Psoas muscle (tissue), 8 donors: ENCODE measurements around the gene SPRR4. TPM values are rescaled to one million over a fixed set of nuclear protein-coding genes. Genes with fewer than 3 reads are reported as not detected.

ENCODE experiments used
- ATAC-seq, 4 donors: fragments of 200-7000 bp; cut with Tn5 transposase; one replicate each; pipeline ENCODE4 v1.9.1; 2020; ENCODE audit warnings: moderate library complexity in 3 of 4, mild to moderate bottlenecking in 2 of 4
- DNase-seq, 2 donors: peaks; one replicate each; pipeline ENCODE4 v3.0.0-alpha.2; 2020
- H3K27ac ChIP-seq: fragments of 200-600 bp; one replicate; pipeline ENCODE4 v1.8.0; 2022
- H3K27me3 ChIP-seq, 3 donors: fragments of 200-600 bp in 1 of 3; one replicate each; pipeline versions ENCODE4 v1.6.1 to v1.8.0; 2013 to 2022; ENCODE audit warnings: low read length in 2 of 3, mild to moderate bottlenecking in 2 of 3, moderate library complexity in 1 of 3; ENCODE audit not compliant: insufficient read depth in 3 of 3
- H3K36me3 ChIP-seq, 2 donors: fragments of 200-600 bp in 1 of 2; one replicate each; pipeline versions ENCODE4 v1.6.1 to v1.8.0; 2013 to 2022; ENCODE audit warnings: low read depth in 1 of 2, mild to moderate bottlenecking in 1 of 2, moderate library complexity in 1 of 2; ENCODE audit not compliant: insufficient read depth in 1 of 2
- H3K4me1 ChIP-seq: fragments of 200-600 bp; one replicate; pipeline ENCODE4 v1.8.0; 2022
- H3K4me3 ChIP-seq: fragments of 200-600 bp; one replicate; pipeline ENCODE4 v1.8.0; 2022; ENCODE audit warnings: mild to moderate bottlenecking
- H3K9me3 ChIP-seq: fragments of 200-600 bp; one replicate; pipeline ENCODE4 v1.8.0; 2022
- CTCF ChIP-seq: fragments of 200-600 bp; IDR thresholded peaks from one replicate; pipeline ENCODE4 v1.8.0; 2022; ENCODE audit warnings: antibody characterized with exemption
- WGBS, 3 donors: extraction: QIAGEN DNeasy Blood & Tissue Kit; methylation state at CpG; one replicate each; pipeline versions ENCODE4 v1.1.6 to v1.1.7; 2013; 5-methylcytosine and 5-hydroxymethylcytosine counted together
- intact Hi-C, 2 donors: fragments of 100-400 bp; cut with DNase I; formaldehyde crosslinking; loops; one replicate each; pipeline versions ENCODE4 v1.11.0 to v1.14.2; 2022
- polyA plus RNA-seq, 3 donors: library from polyadenylated mRNA; stranded (reverse); fragments of 200-250 nt; gene quantifications; one replicate each; pipeline ENCODE4 v1.2.3, GENCODE V29; 2013
- total RNA-seq, 4 donors: library from RNA; stranded (reverse); fragmentation: NEBNext Ultra II Directional in 2 of 4; extraction: Animal tissue kit (Norgen Biotek cat#: 25700) in 2 of 4; gene quantifications; one replicate each; pipeline versions ENCODE4 v1.2.1 to v1.2.4, GENCODE V29; 2021 to 2023
- donor health status: healthy with polysubstance abuse.
- donor health status: DM: no; HTN: no; CAD: no; lungs with moderate emphysema.
- donor health status: Bipolar disorder and iron deficiency.
- donor health status: healthy.
- donor health status: DM: yes; HTN: yes; CAD: no.
- donor health status: DM: no; HTN: no; CAD: no.
- donor health status: DM: no; HTN: no; CAD: no.
- donor health status: DM: yes; HTN: yes; CAD: no.

SPRR4 gene
- total and polyA plus RNA-seq, 7 donors = not detected

- Histone ChIP-seq H3K4me1 (no peaks in the 10 kb centered on the region), H3K4me3 (no peak within 1 kb of the TSS), H3K36me3 (no peaks in the 10 kb centered on the region), H3K9me3 (no peaks in the 10 kb centered on the region), H3K27ac (no peak within 1 kb of the TSS), H3K27me3 (no peaks in the 10 kb centered on the region)
- intact Hi-C loops = no loop called here
- ATAC-seq (no peak), DNase-seq (no peak)
- no peak for TF ChIP-seq CTCF
- WGBS, 3 donors = 71 to 75% (median 75%) methylated on average over 4 of the region's 4 CpGs
Observed at GRCh38 chr1:152946651-152947256, 23.7 kb upstream of the SPRR4 start, which contains the start of gene SPRR5. Gene SPRR5, plus strand, starts transcription at chr1:152947206. Its CDS starts 1,349 bp downstream, at chr1:152948555.

GRCh38 chr1:152951711-152952110 lies 18.7 kb upstream of the SPRR4 start:
- ATAC-seq = no peak
- no peak for TF ChIP-seq CTCF
- H3K4me1 ChIP-seq = no peaks in the 10 kb centered on the region
- DNase-seq = no peak
- peaks cover 0 to 1% (median 0%) of the 10 kb centered on the region in 3 donors for H3K27me3 ChIP-seq
- no peaks in the 10 kb centered on the region for H3K36me3 ChIP-seq
- no peaks in the 10 kb centered on the region for H3K9me3 ChIP-seq
- WGBS, 3 donors = 75 to 81% (median 81%) methylated on average over 5 of the region's 5 CpGs
- no peak overlapping the region for H3K4me3 ChIP-seq
- no peak overlapping the region for H3K27ac ChIP-seq
- intact Hi-C loops = no loop called here

- Histone ChIP-seq H3K4me1 (no peaks in the 10 kb centered on the region), H3K4me3 (no peak overlapping the region), H3K27me3 (peaks cover 0 to 1% (median 0%) of the 10 kb centered on the region in 3 donors), H3K36me3 (no peaks in the 10 kb centered on the region), H3K9me3 (no peaks in the 10 kb centered on the region), H3K27ac (no peak overlapping the region)
- intact Hi-C loops = no loop called here
- ATAC-seq = no peak
- WGBS, 3 donors = 68 to 72% (median 72%) methylated on average over 7 of the region's 7 CpGs
- TF ChIP-seq CTCF = no peak
- DNase-seq = no peak
Observed at GRCh38 chr1:152953761-152954160, 16.7 kb upstream of the SPRR4 start.

GRCh38 chr1:152954436-152954835 lies 16.0 kb upstream of the SPRR4 start:
- TF ChIP-seq CTCF = no peak
- H3K27ac ChIP-seq = no peak overlapping the region
- H3K9me3 ChIP-seq = no peaks in the 10 kb centered on the region
- ATAC-seq = no peak
- H3K4me1 ChIP-seq = no peaks in the 10 kb centered on the region
- peaks cover 0 to 1% (median 0%) of the 10 kb centered on the region in 3 donors for H3K27me3 ChIP-seq
- no peaks in the 10 kb centered on the region for H3K36me3 ChIP-seq
- no peak for DNase-seq
- intact Hi-C loops = no loop called here
- no peak overlapping the region for H3K4me3 ChIP-seq
- 79 to 83% (median 80%) methylated on average over 6 of the region's 6 CpGs for WGBS, 3 donors

- Histone ChIP-seq H3K4me1 (no peaks in the 10 kb centered on the region), H3K9me3 (no peaks in the 10 kb centered on the region), H3K27ac (no peak overlapping the region), H3K27me3 (peaks cover 0 to 1% (median 0%) of the 10 kb centered on the region in 3 donors), H3K36me3 (no peaks in the 10 kb centered on the region), H3K4me3 (no peak overlapping the region)
- TF ChIP-seq CTCF = no peak
- DNase-seq (no peak), ATAC-seq (no peak)
- intact Hi-C loops = no loop called here
- 84 to 89% (median 85%) methylated on average over 3 of the region's 3 CpGs for WGBS, 3 donors
Observed at GRCh38 chr1:152957561-152957960, 12.9 kb upstream of the SPRR4 start.
